Left hindlimb (tissue), 1 donor: ENCODE data around the gene TNFAIP1.

Source experiments
- DNase-seq: peaks from one replicate; pipeline ENCODE4 v3.0.0-alpha.2; 2018

TNFAIP1 gene

GRCh38 chr17:28372203-28372944 lies 36.8 kb downstream of the TNFAIP1 start:
- no peak for DNase-seq

GRCh38 chr17:28372945-28373274 lies 37.3 kb downstream of the TNFAIP1 start:
- no peak for DNase-seq

GRCh38 chr17:28379814-28380801 lies 44.5 kb downstream of the TNFAIP1 start:
- no peak for DNase-seq

- DNase-seq, result no peak
Measured at GRCh38 chr17:28381141-28381825, 45.7 kb downstream of the TNFAIP1 start.

GRCh38 chr17:28384281-28385036 lies 48.9 kb downstream of the TNFAIP1 start:
- DNase-seq, result no peak

- no peak for DNase-seq
Measured at GRCh38 chr17:28385037-28385400, 49.5 kb downstream of the TNFAIP1 start.

GRCh38 chr17:28385406-28385805 lies 49.8 kb downstream of the TNFAIP1 start:
- no peak for DNase-seq

GRCh38 chr17:28386391-28386790 lies 50.8 kb downstream of the TNFAIP1 start:
- no peak for DNase-seq

GRCh38 chr17:28388106-28388505 lies 52.5 kb downstream of the TNFAIP1 start:
- no peak for DNase-seq

GRCh38 chr17:28390141-28390540 lies 54.6 kb downstream of the TNFAIP1 start:
- no peak for DNase-seq

GRCh38 chr17:28390563-28390962 lies 55.0 kb downstream of the TNFAIP1 start:
- DNase-seq, result no peak

GRCh38 chr17:28390984-28391383 lies 55.4 kb downstream of the TNFAIP1 start:
- no peak for DNase-seq

GRCh38 chr17:28391401-28391800 lies 55.8 kb downstream of the TNFAIP1 start:
- DNase-seq, result no peak

- no peak for DNase-seq
Measured at GRCh38 chr17:28392491-28392890, 56.9 kb downstream of the TNFAIP1 start.

GRCh38 chr17:28394337-28395116 lies 59.0 kb downstream of the TNFAIP1 start:
- no peak for DNase-seq

GRCh38 chr17:28395426-28395825 lies 59.9 kb downstream of the TNFAIP1 start:
- DNase-seq, result no peak

- DNase-seq, result no peak
Measured at GRCh38 chr17:28395968-28396367, 60.4 kb downstream of the TNFAIP1 start.
